HEK293 (cell line): ENCODE data around the gene NHS.
A peak's percentile ranks its signal among the peaks of the same experiment; 100 is the strongest.

ENCODE experiments used
- CTCF ChIA-PET: fragments of 350-600 bp; formaldehyde crosslinking; extraction: SDS; loops from one replicate; lab custom pipeline; 2021; ENCODE audit warnings: antibody characterized with exemption; lab: Yijun Ruan, JAX
- POLR2A ChIA-PET: fragments of 300-600 bp; formaldehyde crosslinking; extraction: SDS; loops from one replicate; lab custom pipeline; 2020; ENCODE audit warnings: antibody characterized with exemption, inconsistent platforms; lab: Yijun Ruan, JAX
- H3K27ac ChIP-seq: fragments of 200-500 bp; sonication (Bioruptor generic); 2 replicates; pipeline ENCODE4 v1.5.1; 2014; ENCODE audit warnings: low read depth, low read length, control low read depth, inconsistent platforms; ENCODE audit errors: extremely low read depth
- H3K36me3 ChIP-seq, 2 experiments: fragments of 200-500 bp in 1 of 2; sonication (Bioruptor generic) in 1 of 2; 1 replicate in 1 of 2; 2 replicates in 1 of 2; pipeline ENCODE4 v1.5.1; 2014 to 2017; ENCODE audit warnings: inconsistent platforms in 2 of 2, low read length in 2 of 2; ENCODE audit not compliant: control insufficient read depth in 2 of 2, insufficient read depth in 1 of 2
- H3K4me1 ChIP-seq: fragments of 200-500 bp; sonication (Bioruptor generic); 2 replicates; pipeline ENCODE4 v1.5.1; 2014; ENCODE audit warnings: mild to moderate bottlenecking, low read length, inconsistent platforms; ENCODE audit not compliant: control insufficient read depth, insufficient read depth
- H3K4me3 ChIP-seq: 2 replicates; pipeline ENCODE4 v1.5.1; 2011; ENCODE audit warnings: low read depth, mild to moderate bottlenecking, control low read depth, low read length, moderate library complexity
- H3K9me3 ChIP-seq: fragments of 200-500 bp; sonication (Bioruptor generic); 2 replicates; pipeline ENCODE4 v1.5.1; 2014; ENCODE audit warnings: low read depth, low read length, inconsistent platforms; ENCODE audit not compliant: control insufficient read depth, insufficient read depth
- BCL11B ChIP-seq: fragments of 450-650 bp; formaldehyde crosslinking; IDR thresholded peaks from 2 replicates; pipeline ENCODE4 v1.5.1; 2016; ENCODE audit warnings: low read depth, missing biosample characterization, missing genetic modification characterization
- GFI1B ChIP-seq: fragments of 450-650 bp; formaldehyde crosslinking; IDR thresholded peaks from 2 replicates; pipeline ENCODE4 v1.5.1; 2016; ENCODE audit warnings: missing biosample characterization, missing genetic modification characterization
- KLF10 ChIP-seq: fragments of 450-650 bp; IDR thresholded peaks from 2 replicates; pipeline ENCODE4 v1.5.1; 2018; ENCODE audit warnings: missing biosample characterization, mild to moderate bottlenecking, missing genetic modification characterization
- KLF9 ChIP-seq: fragments of 450-650 bp; formaldehyde crosslinking; IDR thresholded peaks from 2 replicates; pipeline ENCODE4 v1.5.1; 2016; ENCODE audit warnings: missing biosample characterization, missing genetic modification characterization, low read depth
- MZF1 ChIP-seq: fragments of 450-650 bp; formaldehyde crosslinking; IDR thresholded peaks from 2 replicates; pipeline ENCODE4 v1.5.1; 2017; ENCODE audit warnings: missing biosample characterization, missing genetic modification characterization, borderline replicate concordance
- PRDM1 ChIP-seq: fragments of 450-650 bp; formaldehyde crosslinking; IDR thresholded peaks from 2 replicates; pipeline ENCODE4; 2016; ENCODE audit warnings: missing biosample characterization, missing genetic modification characterization
- RBAK ChIP-seq: fragments of 450-650 bp; formaldehyde crosslinking; IDR thresholded peaks from 2 replicates; pipeline ENCODE4 v1.5.1; 2016; ENCODE audit warnings: missing biosample characterization, missing genetic modification characterization
- SP2 ChIP-seq: fragments of 450-650 bp; formaldehyde crosslinking; IDR thresholded peaks from 2 replicates; pipeline ENCODE4 v1.5.1; 2016; ENCODE audit warnings: missing biosample characterization, missing genetic modification characterization
- ZBTB8A ChIP-seq: fragments of 450-650 bp; formaldehyde crosslinking; IDR thresholded peaks from 2 replicates; pipeline ENCODE4 v1.5.1; 2016; ENCODE audit warnings: missing biosample characterization, missing genetic modification characterization
- ZFP37 ChIP-seq: fragments of 450-650 bp; formaldehyde crosslinking; IDR thresholded peaks from 2 replicates; pipeline ENCODE4 v1.5.1; 2016; ENCODE audit warnings: missing biosample characterization, missing genetic modification characterization
- ZNF10 ChIP-seq: fragments of 450-650 bp; formaldehyde crosslinking; IDR thresholded peaks from 2 replicates; pipeline ENCODE4 v1.5.1; 2017; ENCODE audit warnings: missing biosample characterization, missing genetic modification characterization
- ZNF133 ChIP-seq: fragments of 450-650 bp; formaldehyde crosslinking; IDR thresholded peaks from 2 replicates; pipeline ENCODE4 v1.5.1; 2016; ENCODE audit warnings: missing biosample characterization, missing genetic modification characterization
- ZNF138 ChIP-seq: fragments of 450-650 bp; formaldehyde crosslinking; IDR thresholded peaks from 2 replicates; pipeline ENCODE4 v1.5.1; 2016; ENCODE audit warnings: missing biosample characterization, missing genetic modification characterization, borderline replicate concordance
- ZNF184 ChIP-seq: fragments of 450-650 bp; IDR thresholded peaks from 2 replicates; pipeline ENCODE4 v1.5.1; 2018; ENCODE audit warnings: missing biosample characterization, mild to moderate bottlenecking, missing genetic modification characterization
- ZNF248 ChIP-seq: fragments of 450-650 bp; formaldehyde crosslinking; IDR thresholded peaks from 2 replicates; pipeline ENCODE4 v1.5.1; 2017; ENCODE audit warnings: missing biosample characterization, missing genetic modification characterization
- ZNF48 ChIP-seq: fragments of 450-650 bp; formaldehyde crosslinking; IDR thresholded peaks from 2 replicates; pipeline ENCODE4 v1.5.1; 2016; ENCODE audit warnings: missing biosample characterization, missing genetic modification characterization
- ZNF664 ChIP-seq: fragments of 450-650 bp; formaldehyde crosslinking; IDR thresholded peaks from 2 replicates; pipeline ENCODE4 v1.5.1; 2016; ENCODE audit warnings: missing biosample characterization, missing genetic modification characterization
- ZNF76 ChIP-seq: fragments of 450-650 bp; formaldehyde crosslinking; IDR thresholded peaks from 2 replicates; pipeline ENCODE4; 2016; ENCODE audit warnings: low read depth, missing biosample characterization, missing genetic modification characterization, borderline replicate concordance
- ZNF791 ChIP-seq: fragments of 450-650 bp; formaldehyde crosslinking; IDR thresholded peaks from 2 replicates; pipeline ENCODE4 v1.5.1; 2016; ENCODE audit warnings: missing biosample characterization, missing genetic modification characterization
- ZNF837 ChIP-seq: fragments of 450-650 bp; formaldehyde crosslinking; IDR thresholded peaks from 2 replicates; pipeline ENCODE4 v1.5.1; 2016; ENCODE audit warnings: missing biosample characterization, missing genetic modification characterization
- TF ChIP-seq, protein P1 (sequence below): fragments of 450-650 bp; formaldehyde crosslinking; IDR thresholded peaks from 2 replicates; pipeline ENCODE4 v1.5.1; 2016; ENCODE audit warnings: missing biosample characterization, missing genetic modification characterization
- TF ChIP-seq, protein P2 (sequence below): fragments of 450-650 bp; formaldehyde crosslinking; conservative IDR thresholded peaks from 2 replicates; pipeline ENCODE4 v1.5.1; 2016; ENCODE audit warnings: low read depth, missing biosample characterization, missing genetic modification characterization
- TF ChIP-seq, protein P3 (sequence below): fragments of 450-650 bp; formaldehyde crosslinking; optimal IDR thresholded peaks from 2 replicates; pipeline ENCODE3; 2016; ENCODE audit warnings: missing biosample characterization, mild to moderate bottlenecking, missing genetic modification characterization
- TF ChIP-seq, protein P4 (sequence below): fragments of 450-650 bp; formaldehyde crosslinking; IDR thresholded peaks from 2 replicates; pipeline ENCODE4 v1.5.1; 2016; ENCODE audit warnings: missing biosample characterization, missing genetic modification characterization
- TF ChIP-seq, protein P5 (sequence below): fragments of 450-650 bp; formaldehyde crosslinking; IDR thresholded peaks from 2 replicates; pipeline ENCODE4 v1.5.1; 2016; ENCODE audit warnings: missing biosample characterization, missing genetic modification characterization
- TF ChIP-seq, protein P6 (sequence below): fragments of 450-650 bp; formaldehyde crosslinking; IDR thresholded peaks from 2 replicates; pipeline ENCODE4 v1.5.1; 2016; ENCODE audit warnings: missing biosample characterization, missing genetic modification characterization

Gene NHS

DNA sequence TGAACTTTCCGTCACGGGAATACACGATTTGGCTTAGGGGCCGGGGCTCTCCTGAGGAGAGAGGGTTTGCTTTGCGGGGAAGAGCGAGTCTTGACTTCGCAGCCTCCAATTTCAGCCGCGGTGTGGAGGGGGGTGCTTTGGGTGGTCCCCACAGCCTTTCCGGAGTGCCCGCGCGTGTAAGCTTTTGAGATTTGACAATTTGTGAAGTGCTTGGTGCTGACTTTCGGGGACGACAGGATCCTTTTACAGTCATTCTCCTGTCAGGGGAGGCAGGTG is 362.6 kb downstream of the NHS start (continued):
- no peak for TF ChIP-seq MZF1 (tag by site-specific recombination)
- TF ChIP-seq ZNF138 (tag by site-specific recombination), result no peak
- no peak for TF ChIP-seq ZNF664 (tag by site-specific recombination)
- TF ChIP-seq ZNF837 (tag by site-specific recombination), result no peak
- TF ChIP-seq BCL11B (tag by site-specific recombination), result 0 out of 2 replicates have a peak, but pooled peaks have one; percentile 37
- TF ChIP-seq, protein P1, sequence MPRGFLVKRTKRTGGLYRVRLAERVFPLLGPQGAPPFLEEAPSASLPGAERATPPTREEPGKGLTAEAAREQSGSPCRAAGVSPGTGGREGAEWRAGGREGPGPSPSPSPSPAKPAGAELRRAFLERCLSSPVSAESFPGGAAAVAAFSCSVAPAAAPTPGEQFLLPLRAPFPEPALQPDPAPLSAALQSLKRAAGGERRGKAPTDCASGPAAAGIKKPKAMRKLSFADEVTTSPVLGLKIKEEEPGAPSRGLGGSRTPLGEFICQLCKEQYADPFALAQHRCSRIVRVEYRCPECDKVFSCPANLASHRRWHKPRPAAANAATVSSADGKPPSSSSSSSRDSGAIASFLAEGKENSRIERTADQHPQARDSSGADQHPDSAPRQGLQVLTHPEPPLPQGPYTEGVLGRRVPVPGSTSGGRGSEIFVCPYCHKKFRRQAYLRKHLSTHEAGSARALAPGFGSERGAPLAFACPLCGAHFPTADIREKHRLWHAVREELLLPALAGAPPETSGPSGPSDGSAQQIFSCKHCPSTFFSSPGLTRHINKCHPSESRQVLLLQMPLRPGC, result no peak
- TF ChIP-seq ZFP37 (tag by site-specific recombination), result no peak
- no peak for TF ChIP-seq GFI1B (tag by site-specific recombination)
- TF ChIP-seq PRDM1 (tag by site-specific recombination), result no peak
- no peak for TF ChIP-seq ZNF184
- TF ChIP-seq ZNF48 (tag by site-specific recombination), result no peak
- TF ChIP-seq ZNF791, result no peak
- TF ChIP-seq SP2 (tag by site-specific recombination), result no peak
- TF ChIP-seq, protein P2, sequence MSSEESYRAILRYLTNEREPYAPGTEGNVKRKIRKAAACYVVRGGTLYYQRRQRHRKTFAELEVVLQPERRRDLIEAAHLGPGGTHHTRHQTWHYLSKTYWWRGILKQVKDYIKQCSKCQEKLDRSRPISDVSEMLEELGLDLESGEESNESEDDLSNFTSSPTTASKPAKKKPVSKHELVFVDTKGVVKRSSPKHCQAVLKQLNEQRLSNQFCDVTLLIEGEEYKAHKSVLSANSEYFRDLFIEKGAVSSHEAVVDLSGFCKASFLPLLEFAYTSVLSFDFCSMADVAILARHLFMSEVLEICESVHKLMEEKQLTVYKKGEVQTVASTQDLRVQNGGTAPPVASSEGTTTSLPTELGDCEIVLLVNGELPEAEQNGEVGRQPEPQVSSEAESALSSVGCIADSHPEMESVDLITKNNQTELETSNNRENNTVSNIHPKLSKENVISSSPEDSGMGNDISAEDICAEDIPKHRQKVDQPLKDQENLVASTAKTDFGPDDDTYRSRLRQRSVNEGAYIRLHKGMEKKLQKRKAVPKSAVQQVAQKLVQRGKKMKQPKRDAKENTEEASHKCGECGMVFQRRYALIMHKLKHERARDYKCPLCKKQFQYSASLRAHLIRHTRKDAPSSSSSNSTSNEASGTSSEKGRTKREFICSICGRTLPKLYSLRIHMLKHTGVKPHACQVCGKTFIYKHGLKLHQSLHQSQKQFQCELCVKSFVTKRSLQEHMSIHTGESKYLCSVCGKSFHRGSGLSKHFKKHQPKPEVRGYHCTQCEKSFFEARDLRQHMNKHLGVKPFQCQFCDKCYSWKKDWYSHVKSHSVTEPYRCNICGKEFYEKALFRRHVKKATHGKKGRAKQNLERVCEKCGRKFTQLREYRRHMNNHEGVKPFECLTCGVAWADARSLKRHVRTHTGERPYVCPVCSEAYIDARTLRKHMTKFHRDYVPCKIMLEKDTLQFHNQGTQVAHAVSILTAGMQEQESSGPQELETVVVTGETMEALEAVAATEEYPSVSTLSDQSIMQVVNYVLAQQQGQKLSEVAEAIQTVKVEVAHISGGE (tag by site-specific recombination), result 0 out of 2 replicates have a peak, but pooled peaks have one; percentile 3
- TF ChIP-seq, protein P3, sequence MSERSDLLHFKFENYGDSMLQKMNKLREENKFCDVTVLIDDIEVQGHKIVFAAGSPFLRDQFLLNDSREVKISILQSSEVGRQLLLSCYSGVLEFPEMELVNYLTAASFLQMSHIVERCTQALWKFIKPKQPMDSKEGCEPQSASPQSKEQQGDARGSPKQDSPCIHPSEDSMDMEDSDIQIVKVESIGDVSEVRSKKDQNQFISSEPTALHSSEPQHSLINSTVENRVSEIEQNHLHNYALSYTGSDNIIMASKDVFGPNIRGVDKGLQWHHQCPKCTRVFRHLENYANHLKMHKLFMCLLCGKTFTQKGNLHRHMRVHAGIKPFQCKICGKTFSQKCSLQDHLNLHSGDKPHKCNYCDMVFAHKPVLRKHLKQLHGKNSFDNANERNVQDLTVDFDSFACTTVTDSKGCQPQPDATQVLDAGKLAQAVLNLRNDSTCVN, result peak; percentile 46
- no peak for TF ChIP-seq ZNF248 (tag by site-specific recombination)
- TF ChIP-seq, protein P4, sequence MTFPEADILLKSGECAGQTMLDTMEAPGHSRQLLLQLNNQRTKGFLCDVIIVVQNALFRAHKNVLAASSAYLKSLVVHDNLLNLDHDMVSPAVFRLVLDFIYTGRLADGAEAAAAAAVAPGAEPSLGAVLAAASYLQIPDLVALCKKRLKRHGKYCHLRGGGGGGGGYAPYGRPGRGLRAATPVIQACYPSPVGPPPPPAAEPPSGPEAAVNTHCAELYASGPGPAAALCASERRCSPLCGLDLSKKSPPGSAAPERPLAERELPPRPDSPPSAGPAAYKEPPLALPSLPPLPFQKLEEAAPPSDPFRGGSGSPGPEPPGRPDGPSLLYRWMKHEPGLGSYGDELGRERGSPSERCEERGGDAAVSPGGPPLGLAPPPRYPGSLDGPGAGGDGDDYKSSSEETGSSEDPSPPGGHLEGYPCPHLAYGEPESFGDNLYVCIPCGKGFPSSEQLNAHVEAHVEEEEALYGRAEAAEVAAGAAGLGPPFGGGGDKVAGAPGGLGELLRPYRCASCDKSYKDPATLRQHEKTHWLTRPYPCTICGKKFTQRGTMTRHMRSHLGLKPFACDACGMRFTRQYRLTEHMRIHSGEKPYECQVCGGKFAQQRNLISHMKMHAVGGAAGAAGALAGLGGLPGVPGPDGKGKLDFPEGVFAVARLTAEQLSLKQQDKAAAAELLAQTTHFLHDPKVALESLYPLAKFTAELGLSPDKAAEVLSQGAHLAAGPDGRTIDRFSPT (tag by site-specific recombination), result no peak

DNA sequence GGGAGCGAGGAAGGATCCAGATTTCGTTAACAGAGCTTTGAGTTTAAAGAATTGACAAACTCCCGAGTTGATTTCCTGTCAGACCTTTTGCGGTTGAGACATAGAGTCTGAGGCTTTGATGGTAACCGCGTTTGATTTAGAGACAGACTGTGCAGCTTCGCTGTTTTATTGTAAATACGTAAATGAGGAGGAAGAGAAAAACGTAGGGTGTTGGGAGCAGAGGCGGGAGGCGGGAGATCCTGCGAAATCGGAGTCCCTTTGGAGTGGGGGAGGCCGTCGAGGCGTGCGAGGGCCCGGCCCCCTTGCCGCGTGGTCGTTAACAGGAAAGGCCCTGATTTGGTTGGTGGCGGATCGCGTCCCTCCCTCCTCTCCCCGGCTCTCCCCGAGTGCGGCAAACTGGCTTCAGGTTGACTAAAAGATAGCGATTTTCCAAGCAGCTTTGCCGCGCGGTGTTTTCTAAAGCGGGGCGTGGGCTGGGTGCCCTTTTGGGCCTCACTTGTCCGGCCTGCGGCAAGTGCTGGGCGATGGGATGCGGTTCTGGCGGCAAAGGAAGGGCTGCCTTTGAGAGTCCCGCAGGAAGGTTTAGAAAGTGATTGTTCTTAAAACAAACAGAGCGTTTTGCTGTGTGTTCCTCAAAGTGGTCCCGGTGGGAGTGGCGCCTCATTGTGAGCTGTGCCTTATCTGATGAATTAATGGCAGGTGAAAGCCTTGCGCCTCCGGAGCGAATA is 363.1 kb downstream of the NHS start:
- H3K9me3 ChIP-seq, result no peaks in the 10 kb centered on the region
- H3K36me3 ChIP-seq, result no peaks in the 10 kb centered on the region
- peaks cover 9% of the 10 kb centered on the region for H3K4me1 ChIP-seq
- ChIA-PET POLR2A (interaction anchor here (0.6 to 1.1 kb wide), 3 partner anchors 252 to 1385 kb away, joined by 3 to 4 read pairs (median 3); no protein-coding TSS in a partner anchor), CTCF (interaction anchor here (0.7 kb wide), 1 partner anchor 17 kb away, joined by 3 read pairs; no protein-coding TSS in a partner anchor)
- peak overlapping the region; percentile 98 for H3K27ac ChIP-seq
- H3K4me3 ChIP-seq, result peak overlapping the region; percentile 71
- TF ChIP-seq KLF10 (tag by site-specific recombination), result 0 out of 2 replicates have a peak, but pooled peaks have one; percentile 35
- TF ChIP-seq SP2 (tag by site-specific recombination), result peak; percentile 85
- TF ChIP-seq ZBTB8A (tag by site-specific recombination), result peak; percentile 85
- TF ChIP-seq, protein P5, sequence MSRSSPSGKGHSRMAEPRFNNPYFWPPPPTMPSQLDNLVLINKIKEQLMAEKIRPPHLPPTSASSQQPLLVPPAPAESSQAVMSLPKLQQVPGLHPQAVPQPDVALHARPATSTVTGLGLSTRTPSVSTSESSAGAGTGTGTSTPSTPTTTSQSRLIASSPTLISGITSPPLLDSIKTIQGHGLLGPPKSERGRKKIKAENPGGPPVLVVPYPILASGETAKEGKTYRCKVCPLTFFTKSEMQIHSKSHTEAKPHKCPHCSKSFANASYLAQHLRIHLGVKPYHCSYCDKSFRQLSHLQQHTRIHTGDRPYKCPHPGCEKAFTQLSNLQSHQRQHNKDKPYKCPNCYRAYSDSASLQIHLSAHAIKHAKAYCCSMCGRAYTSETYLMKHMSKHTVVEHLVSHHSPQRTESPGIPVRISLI (tag by site-specific recombination), result no peak
- TF ChIP-seq, protein P6, sequence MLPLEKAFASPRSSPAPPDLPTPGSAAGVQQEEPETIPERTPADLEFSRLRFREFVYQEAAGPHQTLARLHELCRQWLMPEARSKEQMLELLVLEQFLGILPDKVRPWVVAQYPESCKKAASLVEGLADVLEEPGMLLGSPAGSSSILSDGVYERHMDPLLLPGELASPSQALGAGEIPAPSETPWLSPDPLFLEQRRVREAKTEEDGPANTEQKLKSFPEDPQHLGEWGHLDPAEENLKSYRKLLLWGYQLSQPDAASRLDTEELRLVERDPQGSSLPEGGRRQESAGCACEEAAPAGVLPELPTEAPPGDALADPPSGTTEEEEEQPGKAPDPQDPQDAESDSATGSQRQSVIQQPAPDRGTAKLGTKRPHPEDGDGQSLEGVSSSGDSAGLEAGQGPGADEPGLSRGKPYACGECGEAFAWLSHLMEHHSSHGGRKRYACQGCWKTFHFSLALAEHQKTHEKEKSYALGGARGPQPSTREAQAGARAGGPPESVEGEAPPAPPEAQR (tag by site-specific recombination), result no peak
- TF ChIP-seq RBAK (tag by site-specific recombination), result no peak
- TF ChIP-seq ZNF76 (tag by site-specific recombination), result no peak
- TF ChIP-seq ZNF10 (tag by site-specific recombination), result no peak
- no peak for TF ChIP-seq ZNF133 (tag by site-specific recombination)
- peak; percentile 65 for TF ChIP-seq KLF9 (tag by site-specific recombination)
